Esophagus squamous epithelium (tissue), 5 donors: ENCODE results near the gene C19orf18. TPM values are rescaled to one million over a fixed set of nuclear protein-coding genes. Genes with fewer than 3 reads are reported as not detected.

Source experiments
- DNase-seq: peaks from one replicate; lab custom pipeline; 2025; lab: John Stamatoyannopoulos, UW
- H3K27ac ChIP-seq, 4 donors: fragments of 200-600 bp; sonication (generic); one replicate each; pipeline ENCODE4 v1.5.1; 2016 to 2019; ENCODE audit warnings: mild to moderate bottlenecking in 1 of 4
- H3K27me3 ChIP-seq, 4 donors: fragments of 200-600 bp; sonication (generic); 1 replicate in 3 of 4; 2 replicates in 1 of 4; pipeline versions ENCODE4 v1.5.1 to v1.6.0; 2017 to 2021; ENCODE audit warnings: antibody characterized with exemption in 1 of 4
- H3K36me3 ChIP-seq, 3 donors: fragments of 200-600 bp; sonication (generic); one replicate each; pipeline ENCODE4 v1.5.1; 2016 to 2019
- H3K4me1 ChIP-seq, 3 donors: fragments of 200-600 bp; sonication (generic); one replicate each; pipeline ENCODE4 v1.5.1; 2017 to 2019
- H3K4me3 ChIP-seq, 4 donors: fragments of 200-600 bp; sonication (generic); 1 replicate in 3 of 4; 2 replicates in 1 of 4; pipeline ENCODE4 v1.5.1; 2016 to 2019; ENCODE audit warnings: mild to moderate bottlenecking in 2 of 4, moderate library complexity in 1 of 4
- H3K9me3 ChIP-seq, 3 donors: fragments of 200-600 bp; sonication (generic); one replicate each; pipeline ENCODE4 v1.5.1; 2016 to 2019
- POLR2A ChIP-seq, 4 donors: fragments of 450-650 bp; IDR thresholded peaks; one replicate each; pipeline ENCODE4 v1.6.1; 2017; ENCODE audit warnings: antibody characterized with exemption in 4 of 4, mild to moderate bottlenecking in 4 of 4, moderate library complexity in 3 of 4
- WGBS, 2 donors: methylation state at CpG; one replicate each; pipeline ENCODE4 v1.1.5; 2018; 5-methylcytosine and 5-hydroxymethylcytosine counted together
- intact Hi-C: fragments of 100-400 bp; cut with DNase I; formaldehyde crosslinking; loops from one replicate; pipeline ENCODE4 v1.15.0; 2022
- total RNA-seq, 4 donors: library from RNA; depleted of rRNA; stranded (reverse); fragments of >200 nt; gene quantifications; one replicate each; pipeline ENCODE4 v1.1.0, GENCODE V29; 2016
- TF ChIP-seq, protein P1 (sequence below), 6 experiments: fragments of 450-650 bp in 4 of 6; fragments of 200-600 bp in 2 of 6; sonication (generic) in 2 of 6; IDR thresholded peaks; one replicate each; pipeline ENCODE4 v1.5.1; 2016 to 2019; ENCODE audit warnings: antibody characterized with exemption in 6 of 6, mild to moderate bottlenecking in 4 of 6, moderate library complexity in 4 of 6
- donor health status: DM: yes; HTN: yes; CAD: no.

Gene C19orf18
- total RNA-seq, 4 donors from 2014 or later, result 0.44 to 0.57 TPM; not detected in 2

DNA sequence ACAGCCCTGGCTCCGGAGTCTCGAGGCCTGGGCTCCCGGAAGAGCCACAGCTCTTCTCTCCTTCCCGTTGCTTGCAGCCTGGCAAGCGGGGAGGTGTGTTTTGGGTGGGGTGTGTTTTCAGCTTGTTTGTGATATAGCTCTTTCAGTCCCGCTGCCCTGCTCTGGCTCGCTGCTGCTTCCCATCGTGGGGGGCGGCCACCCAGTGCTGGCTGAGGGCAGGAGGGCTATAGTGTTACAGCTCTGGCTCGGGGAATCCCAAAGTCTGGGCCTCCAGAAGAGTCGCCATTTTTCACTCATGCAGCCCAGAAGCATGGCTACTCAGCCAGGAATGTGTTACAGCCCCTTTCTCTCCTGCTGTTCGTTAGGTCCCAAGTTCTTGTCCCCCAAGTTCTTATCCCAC lies 24.6 kb downstream of the C19orf18 start:
- Histone ChIP-seq H3K27ac (no peak overlapping the region), H3K4me3 (no peak overlapping the region), H3K9me3 (peaks cover 0 to 47% (median 11%) of the 10 kb centered on the region in 3 donors), H3K27me3 (no peaks in the 10 kb centered on the region), H3K4me1 (peaks cover 6 to 21% (median 9%) of the 10 kb centered on the region in 3 donors), H3K36me3 (peaks cover 0 to 8% (median 0%) of the 10 kb centered on the region in 3 donors)
- intact Hi-C loops, result no loop called here
- 91% methylated on average over 7 of the region's 12 CpGs for WGBS, 2 donors
- no peak for DNase-seq
- TF ChIP-seq, protein P1, sequence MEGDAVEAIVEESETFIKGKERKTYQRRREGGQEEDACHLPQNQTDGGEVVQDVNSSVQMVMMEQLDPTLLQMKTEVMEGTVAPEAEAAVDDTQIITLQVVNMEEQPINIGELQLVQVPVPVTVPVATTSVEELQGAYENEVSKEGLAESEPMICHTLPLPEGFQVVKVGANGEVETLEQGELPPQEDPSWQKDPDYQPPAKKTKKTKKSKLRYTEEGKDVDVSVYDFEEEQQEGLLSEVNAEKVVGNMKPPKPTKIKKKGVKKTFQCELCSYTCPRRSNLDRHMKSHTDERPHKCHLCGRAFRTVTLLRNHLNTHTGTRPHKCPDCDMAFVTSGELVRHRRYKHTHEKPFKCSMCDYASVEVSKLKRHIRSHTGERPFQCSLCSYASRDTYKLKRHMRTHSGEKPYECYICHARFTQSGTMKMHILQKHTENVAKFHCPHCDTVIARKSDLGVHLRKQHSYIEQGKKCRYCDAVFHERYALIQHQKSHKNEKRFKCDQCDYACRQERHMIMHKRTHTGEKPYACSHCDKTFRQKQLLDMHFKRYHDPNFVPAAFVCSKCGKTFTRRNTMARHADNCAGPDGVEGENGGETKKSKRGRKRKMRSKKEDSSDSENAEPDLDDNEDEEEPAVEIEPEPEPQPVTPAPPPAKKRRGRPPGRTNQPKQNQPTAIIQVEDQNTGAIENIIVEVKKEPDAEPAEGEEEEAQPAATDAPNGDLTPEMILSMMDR (IDR thresholded peaks at IDR 0.05), result no peak
- no peak for TF ChIP-seq POLR2A (IDR thresholded peaks at IDR 0.05)

DNA sequence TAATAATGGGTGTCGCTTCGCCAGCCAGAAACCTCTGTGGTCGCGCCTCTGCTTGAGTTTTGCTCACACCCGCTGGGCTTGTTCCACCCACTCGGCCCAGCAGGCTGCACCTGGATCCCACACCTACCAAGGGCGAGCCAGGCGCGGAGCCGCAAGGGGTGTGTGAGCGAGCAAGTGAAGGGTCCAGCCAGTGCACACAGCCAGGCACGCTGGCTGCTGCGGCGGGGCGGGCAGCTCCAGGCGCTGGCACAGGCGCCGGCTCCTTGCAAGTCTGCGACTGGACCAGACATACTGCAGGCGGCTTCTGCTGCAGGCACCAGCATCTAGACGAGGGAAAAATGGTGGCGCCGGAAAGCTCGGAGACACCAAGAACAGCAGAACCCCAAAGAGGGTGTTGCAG lies 25.0 kb downstream of the C19orf18 start:
- intact Hi-C loops, result no loop called here
- H3K36me3 ChIP-seq, result peaks cover 0 to 12% (median 2%) of the 10 kb centered on the region in 3 donors
- 88 to 95% methylated on average over 5 to 9 of the region's 24 CpGs for WGBS, 2 donors
- H3K4me3 ChIP-seq, result no peak overlapping the region
- H3K4me1 ChIP-seq, result peaks cover 6 to 21% (median 9%) of the 10 kb centered on the region in 3 donors
- H3K9me3 ChIP-seq, result peaks cover 0 to 47% (median 15%) of the 10 kb centered on the region in 3 donors
- TF ChIP-seq, protein P1 (IDR thresholded peaks at IDR 0.05), result no peak
- no peak for TF ChIP-seq POLR2A (IDR thresholded peaks at IDR 0.05)
- DNase-seq, result no peak
- no peak overlapping the region for H3K27ac ChIP-seq
- no peaks in the 10 kb centered on the region for H3K27me3 ChIP-seq

DNA sequence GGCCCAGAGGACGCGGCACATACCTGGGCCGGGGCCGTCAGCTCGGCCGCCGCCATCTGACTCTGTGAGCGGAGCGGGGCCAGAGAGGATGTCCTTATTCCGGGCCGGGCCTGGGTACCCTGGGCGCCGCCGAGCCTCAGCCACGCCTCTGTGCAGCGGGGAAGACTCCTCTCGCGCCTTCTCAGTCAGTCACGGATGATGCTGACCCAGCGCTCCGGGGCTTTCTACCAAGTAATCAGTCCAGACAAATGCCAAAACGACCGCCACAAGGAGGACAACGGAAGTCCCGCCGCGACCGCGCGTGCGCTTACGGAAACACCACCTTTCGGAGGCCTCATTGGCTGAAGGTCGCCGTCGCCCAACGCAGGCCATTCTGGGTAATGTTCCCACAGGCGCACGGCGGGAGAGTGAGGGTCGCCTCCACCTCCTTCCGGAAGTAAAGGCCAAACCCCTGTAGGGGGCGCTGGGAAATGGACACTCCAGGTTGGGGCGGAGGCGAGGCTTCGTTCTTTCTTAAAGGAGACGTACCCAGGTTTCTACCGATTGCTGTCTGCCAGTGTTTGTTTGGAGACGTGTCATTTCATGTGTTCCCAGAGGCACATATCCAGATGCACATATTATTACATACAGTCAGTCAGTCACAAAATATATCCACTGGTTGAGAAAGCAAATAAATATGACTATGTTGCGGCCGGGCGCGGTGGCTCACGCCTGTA lies 26.8 kb downstream of the C19orf18 start, which contains the start of gene ZNF256:
TSS of gene ZNF256 (minus strand) at position 288 of the 716 bp plus-strand sequence. CDS start at position 56, 232 bp downstream.
- no peaks in the 10 kb centered on the region for H3K27me3 ChIP-seq
- WGBS, 2 donors, result 20 to 39% methylated on average over 11 to 15 of the region's 54 CpGs
- peak within 1 kb of the TSS; percentile 78 to 99 (median 87) for H3K4me3 ChIP-seq
- H3K4me1 ChIP-seq, result peaks cover 6 to 21% (median 9%) of the 10 kb centered on the region in 3 donors
- DNase-seq, result peak; percentile 60
- intact Hi-C loops, result no loop called here
- peaks cover 0 to 49% (median 23%) of the 10 kb centered on the region in 3 donors for H3K9me3 ChIP-seq
- peak within 1 kb of the TSS; percentile 78 to 90 (median 87) for H3K27ac ChIP-seq
- peaks cover 2 to 29% (median 20%) of the 10 kb centered on the region in 3 donors for H3K36me3 ChIP-seq
- TF ChIP-seq, protein P1 (IDR thresholded peaks at IDR 0.05), result peak; percentile 40 to 82 (median 59)
- peak in 1 of 4 donors; percentile 12 for TF ChIP-seq POLR2A (IDR thresholded peaks at IDR 0.05)

DNA sequence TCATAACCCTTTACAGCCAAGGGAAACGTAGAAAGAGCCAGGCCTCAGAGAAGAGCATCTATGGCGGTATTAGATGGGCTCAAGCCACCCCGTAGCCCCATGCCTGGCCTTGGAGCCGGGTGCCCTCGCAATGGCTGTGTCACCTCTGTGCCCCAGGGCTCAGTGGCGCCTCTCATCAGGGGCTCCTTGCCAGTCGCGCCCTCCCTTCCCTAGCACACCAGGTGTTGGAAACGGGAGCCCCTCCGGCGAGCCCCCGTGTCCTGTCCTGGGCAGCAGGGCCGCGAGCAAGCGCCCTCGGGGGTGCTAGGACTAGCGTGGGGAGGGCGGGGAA lies 27.3 kb downstream of the C19orf18 start:
- DNase-seq, result no peak
- 0% methylated on average over 1 of the region's 18 CpGs for WGBS, 2 donors
- H3K27me3 ChIP-seq, result no peaks in the 10 kb centered on the region
- H3K27ac ChIP-seq, result peak overlapping the region; percentile 78 to 90 (median 87)
- intact Hi-C loops, result no loop called here
- peaks cover 6 to 21% (median 9%) of the 10 kb centered on the region in 3 donors for H3K4me1 ChIP-seq
- H3K36me3 ChIP-seq, result peaks cover 7 to 35% (median 25%) of the 10 kb centered on the region in 3 donors
- peak overlapping the region; percentile 78 to 99 (median 87) for H3K4me3 ChIP-seq
- H3K9me3 ChIP-seq, result peaks cover 0 to 54% (median 29%) of the 10 kb centered on the region in 3 donors
- TF ChIP-seq, protein P1 (IDR thresholded peaks at IDR 0.05), result no peak
- TF ChIP-seq POLR2A (IDR thresholded peaks at IDR 0.05), result no peak

DNA sequence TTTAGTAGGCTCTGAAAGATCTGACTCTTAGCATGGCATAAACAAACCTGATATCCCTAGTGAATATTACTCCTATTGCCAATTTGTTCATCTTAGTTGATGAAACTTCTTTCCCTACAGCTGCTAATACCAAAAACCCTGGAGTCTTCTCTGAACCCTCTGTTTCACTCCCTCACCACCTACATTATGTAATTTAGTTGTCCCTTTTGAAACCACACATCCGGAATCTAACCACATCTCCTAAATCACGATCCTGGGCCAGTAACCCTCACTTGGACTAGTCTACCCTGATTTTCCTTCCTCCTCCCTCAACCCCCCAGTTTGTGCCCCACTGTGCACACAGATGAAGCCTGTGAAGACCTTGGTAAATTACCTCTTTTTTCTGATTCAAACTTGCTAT lies 28.0 kb downstream of the C19orf18 start:
- TF ChIP-seq, protein P1 (IDR thresholded peaks at IDR 0.05), result no peak
- no peak for TF ChIP-seq POLR2A (IDR thresholded peaks at IDR 0.05)
- intact Hi-C loops, result no loop called here
- no peak overlapping the region for H3K27ac ChIP-seq
- no peaks in the 10 kb centered on the region for H3K27me3 ChIP-seq
- peaks cover 6 to 21% (median 9%) of the 10 kb centered on the region in 3 donors for H3K4me1 ChIP-seq
- H3K9me3 ChIP-seq, result peaks cover 0 to 62% (median 36%) of the 10 kb centered on the region in 3 donors
- H3K4me3 ChIP-seq, result peak overlapping the region in 3 of 4 donors; percentile 78 to 99 (median 79)
- DNase-seq, result no peak
- peaks cover 14 to 42% (median 30%) of the 10 kb centered on the region in 3 donors for H3K36me3 ChIP-seq
- 65 to 70% methylated on average over 2 of the region's 2 CpGs for WGBS, 2 donors
